OCI-LY7 (cell line): ENCODE measurements around the gene UBE3D.

ENCODE experiments used
- EZH2phosphoT487 ChIP-seq: fragments of 200-600 bp; sonication (generic); IDR thresholded peaks from 2 replicates; pipeline ENCODE4 v1.6.1; 2018; ENCODE audit warnings: low read depth, borderline replicate concordance, mild to moderate bottlenecking, mixed run types, antibody characterized with exemption, low read length, moderate library complexity, mixed read lengths
- TF ChIP-seq, protein P1 (sequence below): fragments of 200-600 bp; sonication (generic); conservative IDR thresholded peaks from 2 replicates; pipeline ENCODE4 v1.5.1; 2014; ENCODE audit warnings: mild to moderate bottlenecking, antibody characterized with exemption, low read length, moderate library complexity, mixed read lengths

DNA sequence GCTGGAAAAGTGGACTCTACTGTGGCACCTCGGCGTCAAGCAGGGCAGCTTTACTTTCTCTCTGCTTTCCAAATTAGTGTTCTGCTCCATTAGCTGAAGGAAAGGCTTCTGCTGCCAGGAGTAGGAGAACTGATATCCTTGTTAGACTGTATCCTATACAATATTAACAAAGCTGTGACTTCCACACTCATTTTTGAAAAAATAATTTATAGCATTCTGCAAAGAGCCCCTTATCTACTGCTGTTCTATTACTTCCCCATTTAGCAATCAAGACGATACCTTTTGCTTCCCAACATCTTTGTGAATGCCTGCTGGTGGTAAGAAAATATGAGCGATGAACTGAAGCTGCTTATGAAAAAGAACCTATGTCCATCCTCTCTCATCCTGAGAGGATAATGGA is 151.1 kb downstream of the UBE3D start:
- TF ChIP-seq, protein P1, sequence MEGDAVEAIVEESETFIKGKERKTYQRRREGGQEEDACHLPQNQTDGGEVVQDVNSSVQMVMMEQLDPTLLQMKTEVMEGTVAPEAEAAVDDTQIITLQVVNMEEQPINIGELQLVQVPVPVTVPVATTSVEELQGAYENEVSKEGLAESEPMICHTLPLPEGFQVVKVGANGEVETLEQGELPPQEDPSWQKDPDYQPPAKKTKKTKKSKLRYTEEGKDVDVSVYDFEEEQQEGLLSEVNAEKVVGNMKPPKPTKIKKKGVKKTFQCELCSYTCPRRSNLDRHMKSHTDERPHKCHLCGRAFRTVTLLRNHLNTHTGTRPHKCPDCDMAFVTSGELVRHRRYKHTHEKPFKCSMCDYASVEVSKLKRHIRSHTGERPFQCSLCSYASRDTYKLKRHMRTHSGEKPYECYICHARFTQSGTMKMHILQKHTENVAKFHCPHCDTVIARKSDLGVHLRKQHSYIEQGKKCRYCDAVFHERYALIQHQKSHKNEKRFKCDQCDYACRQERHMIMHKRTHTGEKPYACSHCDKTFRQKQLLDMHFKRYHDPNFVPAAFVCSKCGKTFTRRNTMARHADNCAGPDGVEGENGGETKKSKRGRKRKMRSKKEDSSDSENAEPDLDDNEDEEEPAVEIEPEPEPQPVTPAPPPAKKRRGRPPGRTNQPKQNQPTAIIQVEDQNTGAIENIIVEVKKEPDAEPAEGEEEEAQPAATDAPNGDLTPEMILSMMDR: no peak
- no peak for TF ChIP-seq EZH2phosphoT487
